Caco-2 (cell line): Measurements from ENCODE around the gene ARL3. TPM values are rescaled to one million over a fixed set of nuclear protein-coding genes. Genes with fewer than 3 reads are reported as not detected.
"Not testable (repeated sequence)": the region's sequence is repeated elsewhere in the genome, so short reads cannot be mapped to it uniquely, and the experiment has no call there.

Experiments used
- BruUV-seq: library from RNA; stranded (reverse); fragments of 400-500 nt; replicated peaks from 2 replicates; lab custom pipeline; 2021; lab: Mats Ljungman, UMichigan
- CTCF ChIA-PET: fragments of 300-600 bp; sonication (Branson Sonifier 250); formaldehyde crosslinking; loops from one replicate; lab custom pipeline; 2022; ENCODE audit warnings: antibody characterized with exemption; lab: Charles Lee
- POLR2A ChIA-PET: fragments of 300-600 bp; sonication (Branson Sonifier 250); formaldehyde crosslinking; loops from one replicate; lab custom pipeline; 2022; ENCODE audit warnings: antibody characterized with exemption; lab: Charles Lee
- DNase-seq, 2 experiments: peaks; one replicate each; pipeline versions ENCODE4 v3.0.0 to v3.0.0-alpha.2; 2020 to 2022
- H3K27me3 ChIP-seq: replicated peaks from 2 replicates; pipeline ENCODE4 v1.6.0; 2011; ENCODE audit warnings: low read length; ENCODE audit not compliant: control insufficient read depth, insufficient read depth
- H3K36me3 ChIP-seq: 2 replicates; pipeline ENCODE4 v1.5.1; 2011; ENCODE audit warnings: low read length; ENCODE audit not compliant: control insufficient read depth, insufficient read depth
- H3K4me1 ChIP-seq: fragments of 250-450 bp; sonication (Bioruptor Pico); 2 replicates; pipeline ENCODE4 v1.5.1; 2020; ENCODE audit warnings: mild to moderate bottlenecking
- H3K4me3 ChIP-seq: 2 replicates; pipeline ENCODE4 v1.5.1; 2011; ENCODE audit warnings: low read depth, mild to moderate bottlenecking, control low read depth, low read length
- H3K9me3 ChIP-seq: fragments of 250-450 bp; sonication (Bioruptor Pico); 2 replicates; pipeline ENCODE4 v1.5.1; 2020; ENCODE audit warnings: mild to moderate bottlenecking, moderate library complexity
- H3K27ac Mint-ChIP-seq: one replicate; pipeline ENCODE4 v1.8.0; 2022; ENCODE audit warnings: mixed read lengths; ENCODE audit not compliant: unreplicated experiment
- H3K27me3 Mint-ChIP-seq: one replicate; pipeline ENCODE4 v1.8.0; 2022; ENCODE audit warnings: mixed read lengths; ENCODE audit not compliant: insufficient read depth, unreplicated experiment
- H3K36me3 Mint-ChIP-seq: one replicate; pipeline ENCODE4 v1.8.0; 2022; ENCODE audit warnings: mild to moderate bottlenecking, mixed read lengths; ENCODE audit not compliant: insufficient read depth, unreplicated experiment
- H3K4me1 Mint-ChIP-seq: one replicate; pipeline ENCODE4 v1.8.0; 2022; ENCODE audit warnings: low read depth, mixed read lengths; ENCODE audit not compliant: unreplicated experiment
- H3K4me3 Mint-ChIP-seq: one replicate; pipeline ENCODE4 v1.8.0; 2022; ENCODE audit warnings: mild to moderate bottlenecking, moderate library complexity, mixed read lengths; ENCODE audit not compliant: unreplicated experiment
- H3K9me3 Mint-ChIP-seq: one replicate; pipeline ENCODE4 v1.8.0; 2022; ENCODE audit warnings: mixed read lengths; ENCODE audit not compliant: unreplicated experiment
- intact Hi-C: fragments of 100-400 bp; cut with micrococcal nuclease; formaldehyde crosslinking; loops from one replicate; pipeline ENCODE4 v1.10.0; 2022; ENCODE audit not compliant: unreplicated experiment
- total RNA-seq: library from RNA; stranded (reverse); gene quantifications from 2 replicates; pipeline ENCODE4 v1.2.3, GENCODE V29; 2022
- TF ChIP-seq, protein P1 (sequence below), 2 experiments: fragments of 200-600 bp in 1 of 2; IDR thresholded peaks; 1 replicate in 1 of 2; 2 replicates in 1 of 2; pipeline versions ENCODE4 v1.5.1 to v1.8.0; 2011 to 2022; ENCODE audit warnings: antibody characterized with exemption in 1 of 2, control low read depth in 1 of 2, inconsistent platforms in 1 of 2, low read depth in 1 of 2, low read length in 1 of 2, mild to moderate bottlenecking in 1 of 2, moderate library complexity in 1 of 2; ENCODE audit not compliant: insufficient read depth in 1 of 2, severe bottlenecking in 1 of 2, unreplicated experiment in 1 of 2

ARL3 gene
- total RNA-seq, 1 experiment from 2014 or later, result 7.8 TPM

DNA sequence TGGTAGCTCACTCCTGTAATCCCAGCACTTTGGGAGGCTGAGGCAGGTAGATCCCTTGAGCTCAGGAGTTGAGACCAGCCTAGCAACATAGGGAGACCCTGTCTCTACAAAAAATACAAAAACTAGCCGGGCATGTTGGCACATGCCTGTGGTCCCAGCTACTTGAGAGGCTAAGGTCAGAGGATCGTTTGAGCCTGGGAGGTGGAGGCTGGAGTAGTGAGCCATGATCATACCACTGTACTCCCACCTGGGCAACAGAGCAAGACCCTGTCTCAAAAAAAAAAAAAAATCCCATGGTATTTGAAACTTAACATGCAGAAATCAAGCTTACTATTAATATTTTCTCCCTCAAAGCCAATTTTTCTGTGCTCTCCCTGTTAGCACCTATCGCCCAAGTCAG lies 6.1 kb upstream of the ARL3 start:
- no peak overlapping the region for H3K27ac Mint-ChIP-seq
- H3K27me3 Mint-ChIP-seq, result no peaks in the 10 kb centered on the region
- TF ChIP-seq, protein P1, sequence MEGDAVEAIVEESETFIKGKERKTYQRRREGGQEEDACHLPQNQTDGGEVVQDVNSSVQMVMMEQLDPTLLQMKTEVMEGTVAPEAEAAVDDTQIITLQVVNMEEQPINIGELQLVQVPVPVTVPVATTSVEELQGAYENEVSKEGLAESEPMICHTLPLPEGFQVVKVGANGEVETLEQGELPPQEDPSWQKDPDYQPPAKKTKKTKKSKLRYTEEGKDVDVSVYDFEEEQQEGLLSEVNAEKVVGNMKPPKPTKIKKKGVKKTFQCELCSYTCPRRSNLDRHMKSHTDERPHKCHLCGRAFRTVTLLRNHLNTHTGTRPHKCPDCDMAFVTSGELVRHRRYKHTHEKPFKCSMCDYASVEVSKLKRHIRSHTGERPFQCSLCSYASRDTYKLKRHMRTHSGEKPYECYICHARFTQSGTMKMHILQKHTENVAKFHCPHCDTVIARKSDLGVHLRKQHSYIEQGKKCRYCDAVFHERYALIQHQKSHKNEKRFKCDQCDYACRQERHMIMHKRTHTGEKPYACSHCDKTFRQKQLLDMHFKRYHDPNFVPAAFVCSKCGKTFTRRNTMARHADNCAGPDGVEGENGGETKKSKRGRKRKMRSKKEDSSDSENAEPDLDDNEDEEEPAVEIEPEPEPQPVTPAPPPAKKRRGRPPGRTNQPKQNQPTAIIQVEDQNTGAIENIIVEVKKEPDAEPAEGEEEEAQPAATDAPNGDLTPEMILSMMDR (IDR thresholded peaks at IDR 0.05; ENCODE audit: insufficient read depth in 1 of 2, low read depth in 1 of 2, low read length in 1 of 2, severe bottlenecking in 1 of 2, unreplicated experiment in 1 of 2), result no peak
- no peaks in the 10 kb centered on the region for H3K9me3 Mint-ChIP-seq
- POLR2A ChIA-PET, result interaction anchor here (0.8 kb wide), 1 partner anchor 12 kb away, joined by 6 read pairs; no protein-coding TSS in a partner anchor
- BruUV-seq, result no TSS peak
- intact Hi-C loops, result no loop called here
- CTCF ChIA-PET, result interaction anchor here (0.7 kb wide), 1 partner anchor 358 kb away, joined by 9 read pairs; no protein-coding TSS in a partner anchor
- no peak overlapping the region for H3K4me3 Mint-ChIP-seq
- H3K27me3 ChIP-seq, result no peaks in the 10 kb centered on the region
- 0 out of 2 replicates have a peak, but pooled peaks cover 6% of the 10 kb centered on the region for H3K4me1 ChIP-seq
- no peaks in the 10 kb centered on the region for H3K36me3 ChIP-seq
- H3K4me3 ChIP-seq, result no peak overlapping the region
- no peaks in the 10 kb centered on the region for H3K9me3 ChIP-seq
- DNase-seq, result peak in 1 of 2 experiments; percentile 9
- peaks cover 39% of the 10 kb centered on the region for H3K36me3 Mint-ChIP-seq
- peaks cover 38% of the 10 kb centered on the region for H3K4me1 Mint-ChIP-seq

DNA sequence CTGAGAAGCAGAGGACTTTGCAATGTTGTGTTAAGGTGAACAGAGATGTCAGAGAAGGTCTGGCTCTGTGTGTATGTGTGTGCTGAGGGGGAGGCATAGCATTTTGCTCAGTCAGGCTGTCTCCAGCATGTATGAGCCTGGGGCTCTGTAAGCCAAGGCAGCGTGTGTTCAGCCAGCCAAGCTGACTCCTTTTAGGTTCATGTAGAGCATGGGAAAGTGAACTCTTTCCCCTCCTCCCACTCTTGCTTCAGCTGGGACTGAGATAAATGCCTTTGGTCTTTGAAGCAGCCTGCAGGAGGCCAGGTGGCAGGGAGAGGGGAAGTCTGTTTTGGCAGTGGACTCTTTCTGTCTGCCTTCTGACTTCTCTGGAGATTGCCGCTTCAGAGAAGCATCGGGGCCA lies 4.0 kb upstream of the ARL3 start:
- Histone ChIP-seq H3K36me3 (no peaks in the 10 kb centered on the region), H3K27me3 (no peaks in the 10 kb centered on the region), H3K4me3 (no peak overlapping the region), H3K4me1 (0 out of 2 replicates have a peak, but pooled peaks cover 6% of the 10 kb centered on the region), H3K9me3 (no peaks in the 10 kb centered on the region)
- TF ChIP-seq, protein P1 (IDR thresholded peaks at IDR 0.05; ENCODE audit: insufficient read depth in 1 of 2, low read depth in 1 of 2, low read length in 1 of 2, severe bottlenecking in 1 of 2, unreplicated experiment in 1 of 2), result no peak
- peak overlapping the region; percentile 62 for H3K27ac Mint-ChIP-seq
- no peaks in the 10 kb centered on the region for H3K9me3 Mint-ChIP-seq
- no peak overlapping the region for H3K4me3 Mint-ChIP-seq
- peaks cover 38% of the 10 kb centered on the region for H3K4me1 Mint-ChIP-seq
- H3K36me3 Mint-ChIP-seq, result peaks cover 48% of the 10 kb centered on the region
- DNase-seq, result peak; percentile 52 to 54
- BruUV-seq, result no TSS peak
- no peaks in the 10 kb centered on the region for H3K27me3 Mint-ChIP-seq
- intact Hi-C loops, result no loop called here
- ChIA-PET POLR2A (no interaction called here), CTCF (interaction anchor here (0.7 kb wide), 1 partner anchor 550 kb away, joined by 9 read pairs; no protein-coding TSS in a partner anchor)

DNA sequence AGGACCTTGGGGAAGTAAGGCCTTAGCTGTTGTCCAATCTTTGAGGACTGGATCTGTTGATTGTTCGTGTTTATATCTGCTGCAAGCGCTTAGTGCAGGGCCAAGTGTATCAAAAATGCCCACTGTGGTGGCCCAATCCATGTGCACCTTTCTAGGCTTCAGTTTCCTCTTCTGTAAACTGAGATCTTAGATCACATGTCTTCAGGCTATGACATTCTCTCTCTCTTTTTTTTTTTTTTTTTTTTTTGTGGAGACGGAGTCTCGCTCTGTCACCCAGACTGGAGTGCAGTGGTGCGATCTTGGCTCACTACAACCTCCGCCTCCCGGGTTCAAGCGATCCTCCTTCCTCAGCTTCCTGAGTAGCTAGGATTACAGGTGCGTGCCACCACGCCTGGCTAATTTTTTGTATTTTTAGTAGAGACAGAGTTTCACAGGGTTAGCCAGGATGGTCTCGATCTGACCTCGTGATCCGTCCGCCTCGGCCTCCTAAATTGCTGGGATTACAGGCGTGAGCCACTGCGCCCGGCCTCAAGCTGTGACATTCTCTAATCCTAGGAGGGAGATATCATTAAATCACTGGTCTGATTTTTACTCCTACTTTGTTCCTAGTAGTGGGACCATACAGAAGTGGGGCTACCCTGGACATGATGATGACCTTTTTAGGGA lies 2.8 kb upstream of the ARL3 start:
- H3K9me3 Mint-ChIP-seq, H3K36me3 ChIP-seq, POLR2A ChIA-PET, H3K27me3 ChIP-seq, H3K4me3 ChIP-seq, H3K4me1 ChIP-seq, CTCF ChIA-PET, H3K9me3 ChIP-seq, H3K27me3 Mint-ChIP-seq, H3K4me3 Mint-ChIP-seq, BruUV-seq, intact Hi-C loops: not testable (repeated sequence)
- Mint-ChIP-seq H3K4me1 (peaks cover 42% of the 10 kb centered on the region), H3K27ac (peak overlapping the region; percentile 62), H3K36me3 (peaks cover 48% of the 10 kb centered on the region)
- peak in 1 of 2 experiments; percentile 9 for DNase-seq
